Naive thymus-derived CD8-positive, alpha-beta T cell (primary cell): ENCODE results near the gene THEM4. TPM values are rescaled to one million over a fixed set of nuclear protein-coding genes. Genes with fewer than 3 reads are reported as not detected.

Source experiments
- ATAC-seq, 2 donors: fragments of 150-1000 bp; cut with Tn5 transposase in 1 of 2; sonication (Bioruptor Pico), chemical (Tn5 transposase) in 1 of 2; 1 replicate in 1 of 2; 2 replicates in 1 of 2; pipeline ENCODE4 v1.10.0; 2021; ENCODE audit warnings: mild to moderate bottlenecking in 2 of 2, moderate library complexity in 2 of 2
- POLR2A ChIA-PET: fragments of 350-600 bp; sonication (Branson Sonifier 250); formaldehyde crosslinking; loops from one replicate; lab custom pipeline; 2021; ENCODE audit warnings: antibody characterized with exemption; lab: Charles Lee
- DNase-seq, 10 donors: peaks; one replicate each; pipeline versions ENCODE4 v3.0.0 to v3.0.0-alpha.2; 2020 to 2022
- H3K27ac Mint-ChIP-seq, 10 donors: one replicate each; pipeline ENCODE4 v1.8.0; 2020 to 2022; ENCODE audit warnings: mild to moderate bottlenecking in 10 of 10, mixed read lengths in 10 of 10, moderate library complexity in 4 of 10, inconsistent platforms in 1 of 10
- H3K27me3 Mint-ChIP-seq, 5 donors: one replicate each; pipeline ENCODE4 v1.8.0; 2021 to 2022; ENCODE audit warnings: mixed read lengths in 5 of 5
- H3K36me3 Mint-ChIP-seq, 3 donors: one replicate each; pipeline ENCODE4 v1.8.0; 2020 to 2022; ENCODE audit warnings: mixed read lengths in 3 of 3, mild to moderate bottlenecking in 2 of 3, inconsistent platforms in 1 of 3
- H3K4me1 Mint-ChIP-seq, 4 donors: one replicate each; pipeline ENCODE4 v1.8.0; 2021 to 2022; ENCODE audit warnings: mixed read lengths in 4 of 4
- H3K4me3 Mint-ChIP-seq, 10 donors: one replicate each; pipeline ENCODE4 v1.8.0; 2020 to 2022; ENCODE audit warnings: mild to moderate bottlenecking in 10 of 10, mixed read lengths in 10 of 10, moderate library complexity in 6 of 10, inconsistent platforms in 1 of 10
- H3K9me3 Mint-ChIP-seq, 9 donors: one replicate each; pipeline ENCODE4 v1.8.0; 2020 to 2022; ENCODE audit warnings: mixed read lengths in 9 of 9, mild to moderate bottlenecking in 3 of 9, inconsistent platforms in 1 of 9, moderate library complexity in 1 of 9
- polyA plus RNA-seq, 3 donors: library from polyadenylated mRNA; unstranded; fragments of 300-500 nt; fragmentation: Illumina TruSeq; gene quantifications; one replicate each; pipeline ENCODE4 v1.2.3, GENCODE V29; 2021
- total RNA-seq, 8 experiments: library from RNA in 2 of 8; stranded (reverse) in 2 of 8; gene quantifications; one replicate each; pipeline ENCODE4 v1.2.3 and lab custom pipeline; 2021 to 2026

Gene THEM4
- total and polyA plus RNA-seq, 5 experiments from 2014 or later = 82.2 to 166 (median 116) TPM

DNA sequence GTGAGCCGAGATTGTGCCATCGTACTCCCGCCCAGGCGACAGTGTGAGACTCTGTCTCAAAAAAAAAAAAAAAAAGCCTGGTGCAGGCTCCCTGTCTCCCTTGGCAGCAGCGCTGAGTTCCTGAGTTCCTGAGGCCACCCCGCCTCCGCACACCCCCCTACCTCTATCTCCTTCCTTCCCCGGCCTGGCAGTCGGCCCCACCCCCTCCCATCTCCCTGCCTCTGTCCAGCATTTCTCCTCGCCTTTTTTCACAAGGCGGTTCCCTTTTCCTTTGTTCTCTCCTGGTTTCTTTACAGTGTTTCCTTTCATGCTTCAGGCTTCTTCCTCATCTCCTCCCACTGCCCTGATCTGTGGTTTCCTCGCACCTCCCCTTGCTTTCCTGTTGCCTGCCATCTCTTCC is 80.4 kb downstream of the THEM4 start:
- ATAC-seq (peak in 1 of 2 donors; percentile 26), DNase-seq (peak in 1 of 10 donors; percentile 30)

DNA sequence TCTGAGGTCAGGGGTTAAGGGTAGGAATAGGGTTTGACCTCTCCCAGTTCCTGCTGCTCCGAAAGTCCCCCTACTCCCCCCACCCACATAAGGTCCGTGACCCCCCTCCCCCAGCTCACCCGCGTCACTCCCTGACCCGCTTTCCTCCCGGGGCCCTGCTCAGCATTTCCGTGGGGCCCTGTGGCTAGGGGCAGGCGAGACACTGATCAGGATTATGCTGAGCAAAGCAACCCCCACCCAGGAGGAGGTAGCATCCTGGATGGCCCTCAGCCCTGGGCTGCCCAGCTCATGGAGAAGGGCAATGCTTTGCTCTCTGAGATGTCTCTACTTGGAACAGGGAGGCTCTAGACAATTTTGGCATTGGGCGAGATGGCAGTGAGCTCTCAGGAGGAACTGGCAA is 81.5 kb downstream of the THEM4 start:
- DNase-seq (peak in 1 of 10 donors; percentile 34), ATAC-seq (no peak)
- Mint-ChIP-seq H3K27me3 (no peaks in the 10 kb centered on the region), H3K36me3 (no peaks in the 10 kb centered on the region), H3K27ac (peak overlapping the region in 8 of 10 donors; percentile 5 to 91 (median 54)), H3K4me1 (peaks cover 30 to 69% (median 58%) of the 10 kb centered on the region in 4 donors), H3K4me3 (peak overlapping the region in 7 of 10 donors; percentile 42 to 74 (median 56)), H3K9me3 (no peaks in the 10 kb centered on the region)
- POLR2A ChIA-PET = interaction anchor here (0.7 to 1.6 kb wide), 3 partner anchors 9 to 696 kb away, joined by 4 to 6 read pairs (median 5); no protein-coding TSS in a partner anchor

More for the DNA sequence above, 80.4 kb downstream of the THEM4 start:
- no peaks in the 10 kb centered on the region for H3K9me3 Mint-ChIP-seq
- no peaks in the 10 kb centered on the region for H3K36me3 Mint-ChIP-seq
- POLR2A ChIA-PET = interaction anchor here (0.9 to 1.2 kb wide), 2 partner anchors 8 kb away, joined by 3 to 6 read pairs; no protein-coding TSS in a partner anchor
- peaks cover 37 to 80% (median 67%) of the 10 kb centered on the region in 4 donors for H3K4me1 Mint-ChIP-seq
- peak overlapping the region in 9 of 10 donors; percentile 55 to 89 (median 68) for H3K4me3 Mint-ChIP-seq
- H3K27ac Mint-ChIP-seq = peak overlapping the region; percentile 64 to 91 (median 79)
- H3K27me3 Mint-ChIP-seq = no peaks in the 10 kb centered on the region

DNA sequence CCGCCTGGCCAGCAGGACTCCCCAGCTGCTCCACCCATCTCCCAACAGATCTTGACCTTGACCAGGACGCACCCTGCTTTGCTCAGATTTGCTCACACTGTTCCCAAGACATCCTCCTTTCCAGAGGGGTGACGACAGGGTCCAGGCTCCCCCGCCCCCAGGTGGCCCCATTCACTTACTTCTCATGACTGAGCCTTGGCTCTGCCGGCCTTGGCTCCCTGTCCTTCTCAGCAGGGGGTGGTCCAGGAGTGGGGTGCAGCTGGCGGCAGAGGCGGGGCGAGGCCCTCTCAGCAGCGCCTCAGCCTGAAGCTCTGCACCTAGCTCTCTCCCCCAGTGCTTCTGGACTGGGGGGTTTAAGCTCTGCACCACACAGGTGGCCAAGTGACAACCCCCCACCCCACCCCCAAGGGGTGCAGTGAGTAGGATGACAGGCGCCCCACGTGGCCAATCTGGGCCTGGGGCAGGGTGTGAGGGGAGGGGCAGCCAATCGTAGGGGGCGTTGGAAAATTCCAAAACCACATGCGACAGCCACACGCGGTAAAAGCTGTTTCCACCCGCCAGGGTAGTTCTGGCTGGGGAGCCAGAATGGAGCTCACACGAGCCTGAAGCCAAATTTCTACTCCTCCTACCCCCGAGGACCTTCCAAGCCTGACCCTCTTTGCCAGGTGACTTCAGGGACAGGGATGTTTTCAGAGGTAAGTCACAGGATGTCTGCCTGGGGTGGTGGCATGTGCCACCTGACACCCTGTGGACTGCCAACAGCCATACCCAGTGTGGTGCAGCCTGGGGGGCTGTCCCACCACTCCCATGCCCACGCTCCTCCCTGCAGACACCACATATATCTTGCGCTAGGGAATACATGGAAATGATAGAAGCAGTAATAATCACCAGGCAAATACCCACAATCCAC is 83.3 kb downstream of the THEM4 start:
- Mint-ChIP-seq H3K9me3 (no peaks in the 10 kb centered on the region), H3K4me1 (peaks cover 27 to 64% (median 54%) of the 10 kb centered on the region in 4 donors), H3K4me3 (peak overlapping the region in 2 of 10 donors; percentile 19 to 57), H3K27me3 (no peaks in the 10 kb centered on the region), H3K36me3 (no peaks in the 10 kb centered on the region), H3K27ac (peak overlapping the region in 6 of 10 donors; percentile 31 to 75 (median 48))
- POLR2A ChIA-PET = interaction anchor here (1.0 kb wide), 1 partner anchor 63 kb away, joined by 3 read pairs; the partner anchor contains the start of gene MRPL9
- DNase-seq (peak in 1 of 10 donors; percentile 52), ATAC-seq (no peak)

DNA sequence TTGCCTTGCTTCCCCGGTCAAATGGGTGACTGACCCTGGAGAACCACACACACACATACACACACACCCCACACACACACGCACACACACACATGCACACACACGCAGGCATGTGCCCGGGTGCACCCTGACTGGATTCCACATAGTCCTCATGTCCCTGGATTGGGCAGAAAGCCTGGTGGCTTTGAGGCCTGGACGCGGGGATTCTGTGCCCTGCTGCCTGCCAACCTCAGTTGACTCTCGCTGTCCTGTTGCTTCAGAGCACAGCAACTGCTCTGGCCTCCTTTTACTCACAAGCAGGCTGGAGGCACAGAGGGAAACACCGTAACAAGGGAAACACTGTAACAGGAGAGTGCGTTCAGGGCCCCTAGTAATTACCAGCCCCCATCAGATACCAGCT is 84.1 kb downstream of the THEM4 start:
- peak in 1 of 10 donors; percentile 52 for DNase-seq
- POLR2A ChIA-PET = interaction anchor here (0.7 to 1.0 kb wide), 2 partner anchors 62 to 289 kb away, joined by 3 read pairs; partner anchors contain the start of gene MRPL9
- peak overlapping the region in 2 of 10 donors; percentile 44 to 78 for H3K27ac Mint-ChIP-seq
- ATAC-seq = no peak
- H3K9me3 Mint-ChIP-seq = no peaks in the 10 kb centered on the region
- H3K4me3 Mint-ChIP-seq = peak overlapping the region in 1 of 10 donors; percentile 52
- no peaks in the 10 kb centered on the region for H3K27me3 Mint-ChIP-seq
- no peaks in the 10 kb centered on the region for H3K36me3 Mint-ChIP-seq
- H3K4me1 Mint-ChIP-seq = peaks cover 30 to 64% (median 55%) of the 10 kb centered on the region in 4 donors

Other genes with a start within 250 kb of the THEM4 start
- gene CELF3, start 192.7 kb downstream of the THEM4 start, total RNA-seq = not detected
- not detected for gene CELF3, start 192.7 kb downstream of the THEM4 start, polyA plus RNA-seq
- gene RIIAD1, start 188.0 kb downstream of the THEM4 start, total RNA-seq = not detected
- gene RIIAD1, start 188.0 kb downstream of the THEM4 start, polyA plus RNA-seq = not detected
- gene MRPL9, start 146.0 kb downstream of the THEM4 start, total RNA-seq = 100 to 1,000 TPM in 1 of 2 experiments, 10 to 100 TPM in 1; 97.9 to 110 TPM
- gene MRPL9, start 146.0 kb downstream of the THEM4 start, polyA plus RNA-seq = 100 to 1,000 TPM; 125 to 137 (median 127) TPM
- gene TDRKH, start 119.0 kb downstream of the THEM4 start, total RNA-seq = 10 to 100 TPM; 20.5 to 23.2 TPM
- gene TDRKH, start 119.0 kb downstream of the THEM4 start, polyA plus RNA-seq = 10 to 100 TPM; 14.7 to 15.9 (median 14.9) TPM
- gene LINGO4, start 104.1 kb downstream of the THEM4 start, total RNA-seq = not detected
- not detected for gene LINGO4, start 104.1 kb downstream of the THEM4 start, polyA plus RNA-seq
- not detected for gene RORC, start 77.7 kb downstream of the THEM4 start, total RNA-seq
- under 1 TPM in 1 of 3 donors, not detected in 2; 0.06 TPM for gene RORC, start 77.7 kb downstream of the THEM4 start, polyA plus RNA-seq
- gene C2CD4D, start 69.7 kb downstream of the THEM4 start, total RNA-seq = under 1 TPM in 1 of 2 experiments, not detected in 1; 0.21 TPM
- gene C2CD4D, start 69.7 kb downstream of the THEM4 start, polyA plus RNA-seq = under 1 TPM; 0.19 to 0.65 (median 0.26) TPM
- gene THEM5, start 55.8 kb downstream of the THEM4 start, total RNA-seq = not detected
- gene THEM5, start 55.8 kb downstream of the THEM4 start, polyA plus RNA-seq = not detected
- gene S100A10, start 84.3 kb upstream of the THEM4 start, total RNA-seq = 100 to 1,000 TPM; 198 to 212 TPM
- 100 to 1,000 TPM; 629 to 783 (median 630) TPM for gene S100A10, start 84.3 kb upstream of the THEM4 start, polyA plus RNA-seq
- gene S100A11, start 127.5 kb upstream of the THEM4 start, total RNA-seq = 10 to 100 TPM; 88.6 to 95.4 TPM
- gene S100A11, start 127.5 kb upstream of the THEM4 start, polyA plus RNA-seq = 100 to 1,000 TPM in 1 of 3 donors, 10 to 100 TPM in 2; 62.0 to 124 (median 74.6) TPM
- gene TCHHL1, start 179.6 kb upstream of the THEM4 start, total RNA-seq = not detected
- gene TCHHL1, start 179.6 kb upstream of the THEM4 start, polyA plus RNA-seq = not detected
- gene TCHH, start 205.9 kb upstream of the THEM4 start, total RNA-seq = not detected
- not detected for gene TCHH, start 205.9 kb upstream of the THEM4 start, polyA plus RNA-seq
- not detected for gene RPTN, start 249.7 kb upstream of the THEM4 start, total RNA-seq
- gene RPTN, start 249.7 kb upstream of the THEM4 start, polyA plus RNA-seq = not detected